ENCODE data around the gene HMX1. TPM values are rescaled to one million over a fixed set of nuclear protein-coding genes. Genes with fewer than 3 reads are reported as not detected.

HMX1 gene
- total and polyA plus RNA-seq, 2 donors (not counting 1 experiment from before 2014, with no cell fraction given) = not detected

DNA sequence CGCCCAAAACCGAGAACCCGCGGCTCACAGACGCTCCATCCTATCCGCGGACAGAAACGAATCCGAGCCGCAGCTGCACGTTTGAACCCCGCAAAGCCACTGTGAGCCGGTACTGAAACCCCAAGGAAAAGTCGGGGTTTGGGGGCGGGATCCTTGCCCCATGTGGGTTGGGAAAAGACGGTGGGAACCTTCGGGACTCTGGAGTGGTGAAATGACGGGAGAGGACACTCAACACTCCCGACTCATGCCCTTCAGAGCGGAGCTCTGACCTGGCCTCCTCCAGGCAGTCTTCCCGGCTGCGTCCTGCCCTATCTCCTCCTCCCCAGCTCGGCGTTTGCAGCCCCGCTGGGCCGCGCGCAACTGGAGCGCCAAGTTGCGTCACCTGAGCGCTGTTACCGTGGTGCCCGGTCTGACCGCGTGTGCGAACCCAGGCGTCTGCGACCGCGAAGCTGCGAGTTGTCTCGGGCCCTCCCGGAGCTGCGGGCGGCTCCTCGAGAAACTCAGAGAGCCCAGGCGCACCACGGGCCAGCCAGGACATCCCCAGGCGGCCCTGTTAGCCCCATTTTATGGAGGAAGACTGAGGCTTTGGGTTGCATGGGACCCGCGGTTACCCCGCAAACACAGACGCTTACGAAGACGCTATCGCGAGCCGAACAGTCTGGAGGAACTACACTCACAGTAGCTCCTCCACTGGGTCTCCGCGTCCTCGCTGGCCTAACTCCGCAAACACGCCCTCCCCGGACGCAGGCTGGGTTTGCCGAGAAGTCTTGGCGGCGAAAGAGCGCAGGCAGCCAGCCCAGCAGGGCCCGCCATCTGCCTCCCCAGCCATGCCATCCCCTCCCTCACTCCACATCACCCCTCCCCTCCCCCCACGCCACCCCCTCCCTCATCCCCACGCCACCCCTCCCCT, 20.3 kb upstream of the HMX1 start:
- Mint-ChIP-seq H3K27ac (no peak overlapping the region), H3K4me3 (no peak overlapping the region), H3K9me3 (ENCODE audit: insufficient read depth) (no peaks in the 10 kb centered on the region), H3K27me3 (peaks cover 33% of the 10 kb centered on the region), H3K4me1 (no peaks in the 10 kb centered on the region)
- Histone ChIP-seq H3K27ac (ENCODE audit: low read length in 2 of 2) (no peak overlapping the region), H3K9ac (ENCODE audit: low read length) (no peak overlapping the region), H3K4me2 (replicated peaks; ENCODE audit: low read depth, low read length, poor library complexity, severe bottlenecking) (no peak overlapping the region), H3K79me2 (ENCODE audit: control insufficient read depth, insufficient read depth, low read length) (no peaks in the 10 kb centered on the region), H3K4me3 (ENCODE audit: control extremely low read depth in 1 of 5, extremely low read depth in 1 of 5, insufficient read depth in 1 of 5, low read depth in 2 of 5, low read length in 4 of 5) (no peak overlapping the region), H3K9me3 (ENCODE audit: control extremely low read depth in 1 of 3, control insufficient read depth in 2 of 3, insufficient read depth in 1 of 3, low read length in 2 of 3) (peaks cover 0 to 28% (median 2%) of the 10 kb centered on the region in 3 donors), H2AFZ (ENCODE audit: insufficient read depth, low read depth, low read length, poor library complexity, severe bottlenecking) (no peak overlapping the region), H4K20me1 (ENCODE audit: control insufficient read depth, insufficient read depth, low read length, poor library complexity, severe bottlenecking) (no peaks in the 10 kb centered on the region), H3K36me3 (replicated peaks in 1 of 2; ENCODE audit: control extremely low read depth in 1 of 2, control insufficient read depth in 1 of 2, extremely low read depth in 1 of 2, insufficient read depth in 2 of 2, low read length in 1 of 2) (no peaks in the 10 kb centered on the region), H3K27me3 (replicated peaks in 1 of 4; ENCODE audit: control extremely low read depth in 1 of 4, control insufficient read depth in 3 of 4, insufficient read depth in 4 of 4, low read length in 3 of 4) (peaks cover 0 to 47% (median 11%) of the 10 kb centered on the region in 4 experiments), H3K4me1 (ENCODE audit: control insufficient read depth in 2 of 2, insufficient read depth in 2 of 2, low read length in 2 of 2) (no peaks in the 10 kb centered on the region)
- WGBS (ENCODE audit: insufficient coverage) = 12% methylated on average over 61 of the region's 72 CpGs
- POLR2A ChIA-PET = no interaction called here
- intact Hi-C loops (cut with micrococcal nuclease) = no loop called here
- TF ChIP-seq, protein P1, sequence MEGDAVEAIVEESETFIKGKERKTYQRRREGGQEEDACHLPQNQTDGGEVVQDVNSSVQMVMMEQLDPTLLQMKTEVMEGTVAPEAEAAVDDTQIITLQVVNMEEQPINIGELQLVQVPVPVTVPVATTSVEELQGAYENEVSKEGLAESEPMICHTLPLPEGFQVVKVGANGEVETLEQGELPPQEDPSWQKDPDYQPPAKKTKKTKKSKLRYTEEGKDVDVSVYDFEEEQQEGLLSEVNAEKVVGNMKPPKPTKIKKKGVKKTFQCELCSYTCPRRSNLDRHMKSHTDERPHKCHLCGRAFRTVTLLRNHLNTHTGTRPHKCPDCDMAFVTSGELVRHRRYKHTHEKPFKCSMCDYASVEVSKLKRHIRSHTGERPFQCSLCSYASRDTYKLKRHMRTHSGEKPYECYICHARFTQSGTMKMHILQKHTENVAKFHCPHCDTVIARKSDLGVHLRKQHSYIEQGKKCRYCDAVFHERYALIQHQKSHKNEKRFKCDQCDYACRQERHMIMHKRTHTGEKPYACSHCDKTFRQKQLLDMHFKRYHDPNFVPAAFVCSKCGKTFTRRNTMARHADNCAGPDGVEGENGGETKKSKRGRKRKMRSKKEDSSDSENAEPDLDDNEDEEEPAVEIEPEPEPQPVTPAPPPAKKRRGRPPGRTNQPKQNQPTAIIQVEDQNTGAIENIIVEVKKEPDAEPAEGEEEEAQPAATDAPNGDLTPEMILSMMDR (IDR thresholded peaks at IDR 0.05) = no peak
- no peak for TF ChIP-seq EZH2 (IDR thresholded peaks at IDR 0.05; ENCODE audit: borderline replicate concordance, insufficient read depth, low read depth, low read length, poor library complexity, severe bottlenecking)
- DNase-seq (no peak), ATAC-seq (ENCODE audit: low read depth) (no peak)
- CTCF ChIA-PET = no interaction called here

DNA sequence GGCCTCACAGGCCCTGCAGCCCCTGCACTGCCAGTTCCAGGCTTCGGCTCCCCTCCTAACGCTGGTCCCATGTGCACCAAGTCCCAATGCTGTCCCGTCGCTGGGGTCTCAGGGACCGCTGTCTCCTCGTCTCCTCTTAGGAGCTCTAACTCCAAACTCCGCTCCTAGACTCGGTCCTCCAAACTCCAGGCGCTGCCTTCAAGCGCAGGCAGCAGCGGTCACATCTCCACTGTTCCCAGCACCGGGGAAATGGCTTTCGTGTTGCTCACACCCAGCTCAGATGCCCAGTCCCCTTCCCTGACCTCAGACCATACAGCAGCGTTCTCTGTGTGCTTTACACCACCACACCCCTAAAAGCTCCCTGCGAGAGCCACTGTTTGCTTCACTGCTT, 19.6 kb upstream of the HMX1 start:
- no peak overlapping the region for H3K4me2 ChIP-seq (replicated peaks; ENCODE audit: low read depth, low read length, poor library complexity, severe bottlenecking)
- no peak for TF ChIP-seq EZH2 (IDR thresholded peaks at IDR 0.05; ENCODE audit: borderline replicate concordance, insufficient read depth, low read depth, low read length, poor library complexity, severe bottlenecking)
- TF ChIP-seq, protein P1 (IDR thresholded peaks at IDR 0.05) = no peak
- H3K4me3 Mint-ChIP-seq = no peak overlapping the region
- H3K27me3 Mint-ChIP-seq = peaks cover 34% of the 10 kb centered on the region
- ChIA-PET CTCF (no interaction called here), POLR2A (no interaction called here)
- H3K9ac ChIP-seq (ENCODE audit: low read length) = no peak overlapping the region
- no peak for DNase-seq
- peaks cover 0 to 49% (median 11%) of the 10 kb centered on the region in 4 experiments for H3K27me3 ChIP-seq (replicated peaks in 1 of 4; ENCODE audit: control extremely low read depth in 1 of 4, control insufficient read depth in 3 of 4, insufficient read depth in 4 of 4, low read length in 3 of 4)
- H3K36me3 ChIP-seq (replicated peaks in 1 of 2; ENCODE audit: control extremely low read depth in 1 of 2, control insufficient read depth in 1 of 2, extremely low read depth in 1 of 2, insufficient read depth in 2 of 2, low read length in 1 of 2) = no peaks in the 10 kb centered on the region
- H3K4me1 ChIP-seq (ENCODE audit: control insufficient read depth in 2 of 2, insufficient read depth in 2 of 2, low read length in 2 of 2) = no peaks in the 10 kb centered on the region
- H3K9me3 Mint-ChIP-seq (ENCODE audit: insufficient read depth) = no peaks in the 10 kb centered on the region
- H2AFZ ChIP-seq (ENCODE audit: insufficient read depth, low read depth, low read length, poor library complexity, severe bottlenecking) = no peak overlapping the region
- H3K27ac ChIP-seq (ENCODE audit: low read length in 2 of 2) = no peak overlapping the region
- intact Hi-C loops (cut with micrococcal nuclease) = no loop called here
- no peak overlapping the region for H3K27ac Mint-ChIP-seq
- H4K20me1 ChIP-seq (ENCODE audit: control insufficient read depth, insufficient read depth, low read length, poor library complexity, severe bottlenecking) = no peaks in the 10 kb centered on the region
- H3K79me2 ChIP-seq (ENCODE audit: control insufficient read depth, insufficient read depth, low read length) = no peaks in the 10 kb centered on the region
- peaks cover 0 to 35% (median 4%) of the 10 kb centered on the region in 3 donors for H3K9me3 ChIP-seq (ENCODE audit: control extremely low read depth in 1 of 3, control insufficient read depth in 2 of 3, insufficient read depth in 1 of 3, low read length in 2 of 3)
- H3K4me1 Mint-ChIP-seq = no peaks in the 10 kb centered on the region
- no peak for ATAC-seq (ENCODE audit: low read depth)
- WGBS (ENCODE audit: insufficient coverage) = 17% methylated on average over 15 of the region's 15 CpGs
- no peak overlapping the region for H3K4me3 ChIP-seq (ENCODE audit: control extremely low read depth in 1 of 5, extremely low read depth in 1 of 5, insufficient read depth in 1 of 5, low read depth in 2 of 5, low read length in 4 of 5)

Measured in B cell (primary cell).